HepG2 (cell line): ENCODE data around the gene FAM120B. TPM values are rescaled to one million over a fixed set of nuclear protein-coding genes. Genes with fewer than 3 reads are reported as not detected.
A peak's percentile ranks its signal among the peaks of the same experiment; 100 is the strongest.

Source experiments
- ATAC-seq: fragments of 200-7000 bp; cut with Tn5 transposase; 3 replicates; pipeline ENCODE4 v1.9.1; 2020; ENCODE audit warnings: mild to moderate bottlenecking, moderate library complexity
- BruUV-seq: library from RNA; stranded (reverse); fragments of 400-500 nt; replicated peaks from 2 replicates; lab custom pipeline; 2021; lab: Mats Ljungman, UMichigan
- CTCF ChIA-PET: fragments of 300-600 bp; formaldehyde crosslinking; extraction: SDS; loops from one replicate; lab custom pipeline; 2021; ENCODE audit warnings: low total read pairs, inconsistent platforms, low intra/inter-chr PET ratio; lab: Yijun Ruan, JAX
- POLR2A ChIA-PET: fragments of 350-600 bp; sonication (Branson Sonifier 250); formaldehyde crosslinking; loops from one replicate; lab custom pipeline; 2020; ENCODE audit warnings: antibody characterized with exemption, inconsistent platforms; lab: Yijun Ruan, JAX
- DNase-seq: peaks from one replicate; pipeline ENCODE4 v3.0.0-alpha.2; 2015; ENCODE audit warnings: low spot score
- FAIRE-seq: peaks from 3 replicates; lab custom pipeline; 2011; peaks lifted over from hg19 to GRCh38; lab: Jason Lieb, UNC
- H2AFZ ChIP-seq: one replicate; pipeline ENCODE4 v1.6.1; 2011; ENCODE audit warnings: low read length, inconsistent platforms
- H3K27ac ChIP-seq: fragments of 300-600 bp; 3 replicates; pipeline ENCODE4 v1.8.0; 2011; ENCODE audit warnings: mixed run types, mild to moderate bottlenecking, mixed read lengths, low read length, inconsistent platforms; ENCODE audit not compliant: insufficient read depth; ENCODE audit errors: extremely low read length
- H3K27me3 ChIP-seq, 2 experiments: fragments of 200-600 bp in 1 of 2; 2 replicates in 1 of 2; 3 replicates in 1 of 2; pipeline versions ENCODE4 v1.6.0 to v1.8.0; 2011; ENCODE audit warnings: low read length in 2 of 2, mild to moderate bottlenecking in 2 of 2, moderate library complexity in 2 of 2, inconsistent platforms in 1 of 2; ENCODE audit not compliant: insufficient read depth in 2 of 2, control insufficient read depth in 1 of 2
- H3K36me3 ChIP-seq, 2 experiments: fragments of 200-600 bp in 1 of 2; replicated peaks in 1 of 2; 2 replicates in 1 of 2; 3 replicates in 1 of 2; pipeline versions ENCODE4 v1.5.1 to v1.8.0; 2011; ENCODE audit warnings: low read length in 2 of 2, inconsistent platforms in 1 of 2; ENCODE audit not compliant: insufficient read depth in 2 of 2, control insufficient read depth in 1 of 2
- H3K4me1 ChIP-seq: 2 replicates; pipeline ENCODE4 v1.5.1; 2012; ENCODE audit warnings: low read length, inconsistent platforms; ENCODE audit not compliant: insufficient read depth
- H3K4me2 ChIP-seq: 2 replicates; pipeline ENCODE4 v1.6.0; 2011; ENCODE audit warnings: low read depth, low read length, inconsistent platforms
- H3K4me3 ChIP-seq, 3 experiments: fragments of 200-600 bp in 1 of 3; sonication (generic), shearing (Covaris generic) in 1 of 3; replicated peaks in 1 of 3; 2 replicates each; pipeline ENCODE4 v1.5.1; 2011 to 2016; ENCODE audit warnings: low read length in 3 of 3, inconsistent platforms in 2 of 3, low read depth in 2 of 3, mild to moderate bottlenecking in 2 of 3, control low read depth in 1 of 3, mixed read lengths in 1 of 3; ENCODE audit not compliant: insufficient read depth in 1 of 3
- H3K79me2 ChIP-seq: one replicate; pipeline ENCODE4 v1.6.1; 2011; ENCODE audit warnings: low read length, inconsistent platforms; ENCODE audit not compliant: insufficient read depth
- H3K9ac ChIP-seq: 2 replicates; pipeline ENCODE4 v1.6.0; 2011; ENCODE audit warnings: mild to moderate bottlenecking, low read depth, low read length, inconsistent platforms; ENCODE audit not compliant: insufficient read depth
- H3K9me3 ChIP-seq: 2 replicates; pipeline ENCODE4 v1.5.1; 2012; ENCODE audit warnings: mild to moderate bottlenecking, low read length
- H4K20me1 ChIP-seq: 2 replicates; pipeline ENCODE4 v1.6.0; 2011; ENCODE audit warnings: inconsistent platforms, mild to moderate bottlenecking, low read length, moderate library complexity; ENCODE audit not compliant: insufficient read depth
- GABPB1 ChIP-seq: IDR thresholded peaks from 2 replicates; pipeline ENCODE4 v1.6.1; 2016; ENCODE audit warnings: mild to moderate bottlenecking, missing genetic modification reagents, moderate library complexity, missing compliant biosample characterization
- HNRNPH1 ChIP-seq: fragments of 200-400 bp; formaldehyde crosslinking; optimal IDR thresholded peaks from 2 replicates; pipeline ENCODE3; 2017; ENCODE audit warnings: mild to moderate bottlenecking, low read depth, low read length
- NKX3-1 ChIP-seq: sonication (generic); formaldehyde crosslinking; IDR thresholded peaks from 2 replicates; pipeline ENCODE4 v1.5.0; 2020; ENCODE audit warnings: missing genetic modification reagents
- PCBP1 ChIP-seq: fragments of 200-400 bp; formaldehyde crosslinking; IDR thresholded peaks from 2 replicates; pipeline ENCODE4 v1.6.1; 2017; ENCODE audit warnings: mild to moderate bottlenecking, low read depth, low read length, borderline replicate concordance
- ZBTB7A ChIP-seq: sonication (generic); formaldehyde crosslinking; IDR thresholded peaks from 2 replicates; pipeline ENCODE4 v1.8.0; 2022; ENCODE audit warnings: mild to moderate bottlenecking, missing genetic modification reagents
- ZNF224 ChIP-seq: sonication (generic); formaldehyde crosslinking; IDR thresholded peaks from 2 replicates; pipeline ENCODE4 v1.5.0; 2020; ENCODE audit warnings: mild to moderate bottlenecking, missing genetic modification reagents
- ZNF263 ChIP-seq: sonication (generic); formaldehyde crosslinking; IDR thresholded peaks from 2 replicates; pipeline ENCODE4 v1.4.0; 2020; ENCODE audit warnings: missing genetic modification reagents
- ZNF598 ChIP-seq: sonication (generic); formaldehyde crosslinking; IDR thresholded peaks from 2 replicates; pipeline ENCODE4 v1.5.1; 2020; ENCODE audit warnings: mild to moderate bottlenecking, missing genetic modification reagents, borderline replicate concordance
- ZNF687 ChIP-seq: sonication (generic); formaldehyde crosslinking; IDR thresholded peaks from 2 replicates; pipeline ENCODE4 v1.5.1; 2020; ENCODE audit warnings: mild to moderate bottlenecking, missing genetic modification reagents, moderate library complexity
- WGBS: methylation state at CpG from one replicate; pipeline ENCODE4 v1.1.6; 2017; ENCODE audit warnings: low lambda C conversion rate; 5-methylcytosine and 5-hydroxymethylcytosine counted together
- in situ Hi-C: cut with HindIII; loops from 2 replicates; pipeline ENCODE4 v1.10.0; 2017; ENCODE audit warnings: low pct_unique_long_range_greater_than_20kb; ENCODE audit not compliant: extremely low pct_ligation_motif_present
- intact Hi-C: fragments of 100-400 bp; cut with micrococcal nuclease; formaldehyde crosslinking; loops from one replicate; pipeline ENCODE4 v1.10.0; 2022; ENCODE audit not compliant: unreplicated experiment
- polyA plus RNA-seq, 8 experiments: library from polyadenylated mRNA; depleted of rRNA in 3 of 8; stranded (reverse) in 7 of 8; unstranded in 1 of 8; fragments of >200 nt; fragmentation: Illumina TruSeq in 4 of 8; extraction: Trizol in 4 of 8; gene quantifications; 2 replicates each; pipeline versions ENCODE4 v1.2.1 to v1.2.3, GENCODE V29; 2011 to 2016; ENCODE audit warnings: low read depth in 4 of 8, missing spikeins in 1 of 8, mixed read lengths in 1 of 8; ENCODE audit not compliant: insufficient read depth in 1 of 8
- total RNA-seq, 5 experiments: library from RNA; depleted of rRNA; stranded (reverse); fragments of >200 nt; fragmentation: Illumina TruSeq; extraction: Trizol; gene quantifications; 2 replicates each; pipeline ENCODE4 v1.2.3, GENCODE V29; 2016; ENCODE audit warnings: low read depth in 1 of 5

The FAM120B gene
- total and polyA plus RNA-seq, 2 of the 13 experiments (the other 11 are each of a cell fraction or from before 2014, with no cell fraction given): 9.2 to 10.7 TPM

- TF ChIP-seq GABPB1 (CRISPR knock-in tag) (peak; percentile 75), ZNF224 (CRISPR knock-in tag) (peak; percentile 49; the same call in 1 of the 2 replicates)
- TF ChIP-seq, all 625 proteins: peak for 13
Observed at GRCh38 chr6:170279977-170280688, 26.4 kb upstream of the FAM120B start (continued).

- H3K36me3 ChIP-seq: no peaks in the 10 kb centered on the region
- CTCF ChIA-PET: no interaction called here
- peaks cover 14 to 81% of the 10 kb centered on the region in 2 experiments for H3K27me3 ChIP-seq
- no TSS peak for BruUV-seq
- intact Hi-C loops (no loop called here), in situ Hi-C loops (no loop called here)
- H3K9me3 ChIP-seq: no peaks in the 10 kb centered on the region
- no peaks in the 10 kb centered on the region for H3K79me2 ChIP-seq
- H3K4me1 ChIP-seq: peaks cover 8% of the 10 kb centered on the region; the same call in 1 of the 2 replicates
- peak overlapping the region; percentile 25 for H3K4me2 ChIP-seq
- POLR2A ChIA-PET: no interaction called here
- no peak for ATAC-seq
- H3K9ac ChIP-seq: no peak overlapping the region
- H3K4me3 ChIP-seq: peak overlapping the region in 1 of 3 experiments; percentile 18; a peak in 1 of 6 replicates
- no peak overlapping the region for H2AFZ ChIP-seq
- no peak overlapping the region for H3K27ac ChIP-seq
- 65% methylated on average over 23 of the region's 23 CpGs for WGBS
- TF ChIP-seq PCBP1: no peak
- peak; percentile 1; the same call in 1 of the 2 replicates for TF ChIP-seq ZNF263
- 0 out of 2 replicates have a peak, but pooled peaks have one; percentile 27 for TF ChIP-seq ZBTB7A (CRISPR knock-in tag)
- 0 out of 2 replicates have a peak, but pooled peaks have one; percentile 12 for TF ChIP-seq ZNF687 (CRISPR knock-in tag)
- TF ChIP-seq ZNF598 (CRISPR knock-in tag): 0 out of 2 replicates have a peak, but pooled peaks have one; percentile 35
- no peak for TF ChIP-seq HNRNPH1
- no peak for TF ChIP-seq NKX3-1 (CRISPR knock-in tag)
- H4K20me1 ChIP-seq: no peaks in the 10 kb centered on the region
- no peak for DNase-seq
- no peak for FAIRE-seq
Observed at GRCh38 chr6:170280689-170281045, 25.9 kb upstream of the FAM120B start.
